Activated CD4-positive, alpha-beta T cell treated with anti-CD3 and anti-CD28 coated beads for 24 hours (primary cell): ENCODE results near the gene ATG4D.
"Not testable (repeated sequence)": the region's sequence is repeated elsewhere in the genome, so short reads cannot be mapped to it uniquely, and the experiment has no call there.

Experiments used
- DNase-seq, 2 donors: peaks; one replicate each; pipeline ENCODE4 v3.0.0-alpha.2; 2020; ENCODE audit warnings: low read depth in 2 of 2

The ATG4D gene

DNA sequence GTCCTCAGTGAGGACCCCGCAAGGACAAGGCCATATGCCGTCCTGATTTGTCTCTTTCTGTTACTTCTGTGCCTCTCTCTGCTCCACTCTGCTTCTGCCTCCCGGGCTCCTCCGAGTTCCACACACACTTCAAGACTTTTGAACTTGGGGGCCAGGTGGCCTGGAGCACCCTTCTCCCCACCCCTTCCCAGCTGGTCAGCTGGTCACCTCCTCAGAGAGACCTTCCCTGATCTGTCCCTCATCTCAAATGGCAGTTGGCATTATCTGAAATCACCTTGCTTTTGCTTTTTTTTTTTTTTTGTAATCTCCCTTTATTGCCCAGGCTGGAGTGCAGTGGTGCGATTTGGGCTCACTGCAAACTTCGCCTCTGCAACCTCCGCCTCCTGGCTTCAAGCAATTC is 24.3 kb upstream of the ATG4D start:
- DNase-seq, result no peak

- DNase-seq, result no peak
Observed at GRCh38 chr19:10520652-10521318, 22.9 kb upstream of the ATG4D start.

- DNase-seq, result no peak
Observed at GRCh38 chr19:10521461-10522171, 22.1 kb upstream of the ATG4D start.

GRCh38 chr19:10523135-10523636 is 20.5 kb upstream of the ATG4D start:
- no peak for DNase-seq

GRCh38 chr19:10525636-10526035 is 18.1 kb upstream of the ATG4D start:
- DNase-seq, result no peak

- DNase-seq, result not testable (repeated sequence)
Observed at GRCh38 chr19:10526887-10527286, 16.8 kb upstream of the ATG4D start.

- no peak for DNase-seq
Observed at GRCh38 chr19:10532457-10532856, 11.2 kb upstream of the ATG4D start.

GRCh38 chr19:10533646-10534386 is 9.9 kb upstream of the ATG4D start:
- DNase-seq, result no peak

DNA sequence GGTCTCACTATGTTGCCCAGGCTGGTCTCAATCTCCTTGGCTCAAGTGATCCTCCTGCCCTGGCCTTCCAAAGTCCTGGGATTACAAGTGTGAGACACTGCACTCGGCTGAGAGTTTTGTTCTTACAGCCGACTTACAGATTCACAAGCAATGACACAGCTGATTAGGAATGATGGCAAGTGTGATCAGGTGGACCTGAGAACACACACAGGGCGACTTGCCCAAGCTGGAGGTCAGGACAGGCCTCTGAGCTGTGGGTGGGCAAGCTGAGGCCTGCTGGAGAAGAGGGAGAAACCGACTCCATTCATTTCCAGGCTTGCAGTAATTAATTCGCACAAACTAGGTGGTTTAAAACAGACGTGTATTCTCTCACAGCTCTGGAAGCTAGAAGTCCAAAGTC is 8.1 kb upstream of the ATG4D start:
- no peak for DNase-seq

DNA sequence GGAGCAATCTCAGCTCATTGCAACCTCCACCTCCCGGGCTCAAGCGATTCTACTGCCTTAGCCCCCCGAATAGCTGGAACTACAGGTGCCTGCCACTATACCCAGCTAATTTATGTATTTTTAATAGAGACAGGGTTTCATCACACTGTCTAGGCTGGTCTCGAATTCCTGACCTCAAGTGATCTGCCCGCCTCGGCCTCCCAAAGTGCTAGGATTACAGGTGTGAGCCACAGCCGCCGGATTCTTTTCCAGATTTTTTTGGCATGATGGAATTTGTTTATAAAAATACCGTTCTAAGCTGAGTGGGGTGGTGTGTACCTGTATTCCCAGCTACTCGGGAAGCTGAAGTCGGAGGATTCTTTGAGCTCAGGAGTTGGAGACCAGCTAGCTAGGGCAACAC is 6.0 kb upstream of the ATG4D start:
- DNase-seq, result no peak

DNA sequence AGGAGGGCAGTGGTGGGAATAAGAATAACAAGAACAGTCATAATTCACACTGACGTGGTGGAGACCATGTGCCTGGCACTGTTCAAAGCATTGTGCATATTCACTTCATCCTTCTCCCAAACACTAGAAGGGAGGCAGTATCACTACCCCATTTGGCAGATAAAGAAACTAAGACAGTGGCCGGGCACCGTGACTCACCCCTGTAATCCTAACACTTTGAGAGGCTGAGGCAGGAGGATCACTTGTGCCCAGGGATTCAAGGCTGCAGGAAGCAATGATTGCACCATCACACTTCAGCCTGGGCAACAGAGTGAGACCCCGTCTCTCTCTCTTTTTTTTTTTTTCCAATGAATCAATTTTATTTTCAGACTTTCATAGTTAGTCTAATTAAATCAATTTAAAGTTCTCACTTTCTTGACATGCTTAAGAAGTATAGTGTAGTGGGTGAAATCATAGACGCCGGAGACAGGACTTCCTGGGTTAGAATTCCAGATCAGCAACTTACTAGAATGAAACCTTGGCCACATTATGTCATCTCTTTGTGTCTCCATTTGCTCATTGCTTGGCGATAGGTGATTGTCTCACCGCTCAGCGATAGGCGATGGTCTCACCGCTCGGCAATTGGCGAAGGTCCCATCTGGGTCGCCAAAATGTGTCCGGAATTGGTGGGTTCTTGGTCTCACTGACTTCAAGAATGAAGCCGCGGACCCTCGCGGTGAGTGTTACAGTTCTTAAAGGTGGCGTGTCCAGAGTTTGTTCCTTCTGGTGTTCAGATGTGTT is 5.3 kb upstream of the ATG4D start:
- no peak for DNase-seq

GRCh38 chr19:10539016-10539415 is 4.7 kb upstream of the ATG4D start:
- DNase-seq, result not testable (repeated sequence)

GRCh38 chr19:10543059-10543419 is 665 bp upstream of the ATG4D start:
- no peak for DNase-seq

DNA sequence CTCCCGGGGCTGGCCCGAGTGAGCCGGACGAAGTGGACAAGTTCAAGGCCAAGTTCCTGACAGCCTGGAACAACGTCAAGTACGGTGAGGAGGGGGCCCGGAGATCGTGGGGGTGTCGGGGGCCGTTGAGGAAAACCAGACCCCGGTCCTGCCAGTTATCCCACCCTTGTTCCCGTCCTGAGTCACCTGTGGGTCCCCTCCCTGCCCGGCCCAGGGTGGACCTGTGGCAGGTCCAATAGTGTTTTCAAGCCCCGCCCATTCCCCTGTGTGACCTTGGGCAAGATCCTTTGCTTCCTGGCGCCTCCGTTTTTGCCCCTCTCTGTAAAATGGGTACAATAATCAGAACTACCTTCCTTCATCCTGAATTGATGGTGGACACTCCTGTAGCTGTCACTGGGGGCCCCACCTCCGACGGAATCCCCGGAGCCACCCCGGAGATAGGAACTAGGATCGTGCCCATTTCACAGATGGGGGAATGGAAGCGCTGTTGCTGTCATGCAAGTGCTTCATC is 593 bp downstream of the ATG4D start:
- DNase-seq, result no peak

- no peak for DNase-seq
Observed at GRCh38 chr19:10544753-10545251, 1.1 kb downstream of the ATG4D start.

DNA sequence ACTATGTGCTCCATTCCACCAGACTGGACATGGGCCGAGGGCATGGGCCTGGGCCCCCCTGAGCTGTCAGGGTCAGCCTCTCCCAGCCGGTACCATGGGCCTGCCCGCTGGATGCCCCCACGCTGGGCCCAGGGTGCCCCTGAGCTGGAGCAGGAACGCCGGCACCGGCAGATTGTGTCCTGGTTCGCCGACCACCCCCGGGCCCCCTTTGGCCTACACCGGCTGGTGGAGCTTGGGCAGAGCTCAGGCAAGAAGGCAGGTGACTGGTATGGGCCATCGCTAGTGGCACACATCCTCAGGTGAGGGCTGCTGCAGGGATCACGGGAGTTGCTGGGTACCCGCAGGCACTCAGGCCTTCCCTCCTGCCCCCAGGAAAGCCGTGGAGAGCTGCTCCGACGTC is 3.1 kb downstream of the ATG4D start:
- DNase-seq, result no peak

DNA sequence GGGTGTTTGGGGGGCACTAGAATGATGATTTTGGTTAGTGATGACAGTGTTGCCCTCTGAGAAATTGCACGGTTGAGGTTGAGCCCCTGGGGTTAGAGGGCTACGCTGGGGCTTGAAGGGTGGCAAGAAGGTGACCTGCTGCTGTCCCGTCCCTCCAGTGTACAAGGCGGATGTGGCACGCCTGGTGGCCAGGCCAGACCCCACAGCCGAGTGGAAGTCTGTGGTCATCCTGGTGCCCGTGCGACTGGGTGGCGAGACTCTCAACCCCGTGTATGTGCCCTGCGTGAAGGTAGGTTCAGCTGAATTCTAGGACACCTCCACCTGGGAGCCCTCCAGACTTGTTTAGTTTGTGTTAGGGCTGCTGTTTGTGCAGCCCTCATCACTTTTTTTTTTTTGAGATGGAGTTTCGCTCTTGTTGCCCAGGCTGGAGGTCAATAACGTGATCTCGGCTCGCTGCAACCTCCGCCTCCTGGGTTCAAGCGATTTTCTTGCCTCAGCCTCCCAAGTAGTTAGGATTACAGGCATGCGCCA is 5.1 kb downstream of the ATG4D start:
- DNase-seq, result no peak

- DNase-seq, result no peak
Observed at GRCh38 chr19:10549733-10550132, 6.0 kb downstream of the ATG4D start.

DNA sequence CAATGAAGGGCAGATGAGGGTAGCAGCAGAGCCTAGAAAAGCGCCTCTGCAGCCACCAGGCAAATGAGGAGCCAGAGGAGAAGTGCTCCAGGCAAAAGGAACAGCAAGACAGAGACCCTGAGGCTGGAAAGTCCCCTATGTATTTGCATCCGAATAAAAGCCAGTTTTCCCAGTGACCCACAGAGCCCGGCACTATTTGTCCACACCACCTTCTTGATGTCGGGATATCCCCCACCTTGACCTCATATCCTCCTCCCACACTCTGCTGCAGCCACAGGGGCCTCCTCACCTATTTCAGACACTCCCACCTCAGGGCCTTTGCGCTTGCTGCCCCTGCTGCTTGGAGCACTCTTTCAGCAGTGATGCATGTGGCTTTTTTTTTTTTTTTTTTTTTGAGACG is 6.6 kb downstream of the ATG4D start:
- no peak for DNase-seq

DNA sequence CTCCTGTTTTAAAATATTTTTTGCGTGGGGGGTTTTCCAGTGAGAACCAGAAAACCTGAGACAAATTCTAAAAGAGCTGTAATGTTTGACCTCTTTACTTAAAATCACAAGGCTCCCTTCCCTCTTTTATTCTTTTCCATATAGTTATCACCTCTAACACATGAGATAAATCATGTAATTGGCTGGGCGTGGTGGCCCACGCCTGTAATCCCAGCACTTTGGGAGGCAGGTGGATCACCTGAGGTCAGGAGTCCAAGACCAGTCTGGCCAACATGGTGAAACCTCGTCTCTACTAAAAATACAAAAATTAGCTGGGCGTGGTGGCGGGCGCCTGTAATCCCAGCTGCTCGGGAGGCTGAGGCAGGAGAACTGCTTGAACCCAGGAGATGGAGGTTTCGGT is 7.3 kb downstream of the ATG4D start:
- DNase-seq, result not testable (repeated sequence)

DNA sequence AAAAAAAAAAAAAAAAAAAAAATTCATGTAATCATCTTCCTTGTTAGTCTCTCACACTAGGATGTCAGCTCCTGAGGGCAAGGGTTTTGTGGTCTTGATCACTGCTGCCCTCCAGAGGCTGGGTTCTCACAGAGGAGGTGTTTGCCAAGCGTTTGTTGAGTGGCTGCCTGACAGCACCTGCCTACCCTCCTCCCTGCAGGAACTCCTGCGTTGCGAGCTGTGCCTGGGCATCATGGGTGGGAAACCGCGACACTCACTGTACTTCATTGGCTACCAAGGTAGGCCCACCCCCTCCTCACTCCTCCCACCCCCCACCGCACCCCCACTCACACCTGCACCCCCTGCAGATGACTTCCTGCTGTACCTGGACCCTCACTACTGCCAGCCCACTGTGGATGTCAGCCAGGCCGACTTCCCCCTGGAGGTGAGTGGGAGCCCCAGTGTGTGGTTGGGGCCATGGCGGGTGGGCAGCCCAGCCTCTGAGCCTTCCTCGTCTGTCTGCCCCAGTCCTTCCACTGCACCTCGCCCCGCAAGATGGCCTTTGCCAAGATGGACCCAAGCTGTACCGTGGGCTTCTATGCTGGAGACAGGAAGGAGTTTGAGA is 8.1 kb downstream of the ATG4D start:
- no peak for DNase-seq
